GM06990 (cell line): Measurements from ENCODE around the gene SLC35E4.

Experiments
- DNase-seq: peaks from one replicate; pipeline ENCODE4 v3.0.0-alpha.2; 2011; ENCODE audit not compliant: insufficient read length; ENCODE audit errors: extremely low read depth
- H3K27me3 ChIP-seq: replicated peaks from 2 replicates; pipeline ENCODE4 v1.6.0; 2011; ENCODE audit warnings: low read length; ENCODE audit not compliant: control insufficient read depth, insufficient read depth
- H3K36me3 ChIP-seq: 2 replicates; pipeline ENCODE4 v1.5.1; 2011; ENCODE audit warnings: low read length; ENCODE audit not compliant: control insufficient read depth, insufficient read depth
- H3K4me3 ChIP-seq: replicated peaks from 2 replicates; pipeline ENCODE4 v1.5.1; 2011; ENCODE audit warnings: low read depth, mild to moderate bottlenecking, control low read depth, low read length
- TF ChIP-seq, protein P1 (sequence below): IDR thresholded peaks from 2 replicates; pipeline ENCODE4 v1.5.1; 2011; ENCODE audit warnings: low read length, control low read depth, mild to moderate bottlenecking, inconsistent platforms; ENCODE audit not compliant: insufficient read depth, poor library complexity, severe bottlenecking

SLC35E4 gene

DNA sequence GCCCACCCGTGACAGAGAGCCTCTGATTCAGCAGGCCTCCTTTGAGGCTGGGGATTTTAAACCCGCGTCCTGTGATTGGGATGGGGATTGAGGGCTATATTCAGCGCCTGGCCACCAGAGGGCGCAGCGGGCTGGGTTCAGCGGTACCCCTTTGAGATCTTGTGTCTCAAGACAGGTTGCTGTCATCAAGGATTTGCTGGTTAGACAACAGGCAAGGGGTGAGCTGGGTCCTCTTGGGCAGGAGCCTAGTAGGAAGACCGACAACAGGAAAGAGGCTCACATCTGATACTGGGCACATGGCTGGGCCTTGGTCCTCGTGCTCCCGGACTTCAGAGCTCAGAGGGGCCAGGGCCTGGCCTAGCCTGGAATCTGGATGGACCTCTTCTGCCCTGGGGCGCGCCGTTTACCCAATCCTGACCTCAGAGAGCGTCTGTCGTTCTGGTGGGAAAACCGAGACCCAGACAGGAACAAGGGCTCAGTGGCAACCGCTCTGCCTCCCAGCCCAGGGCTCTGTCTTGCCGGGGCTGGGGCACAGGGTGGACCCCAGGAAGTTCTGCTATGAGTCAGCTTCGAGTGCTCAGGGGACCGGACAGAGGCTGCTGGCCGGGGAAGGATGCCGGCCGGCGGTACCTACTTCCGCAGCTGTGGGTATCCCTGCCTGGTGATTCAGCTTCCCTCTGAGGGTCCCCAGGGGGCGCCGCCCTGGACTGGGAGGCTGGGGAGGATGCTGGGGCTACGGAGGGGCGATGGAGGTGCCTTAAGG is 929 bp upstream of the SLC35E4 start:
- TF ChIP-seq, protein P1, sequence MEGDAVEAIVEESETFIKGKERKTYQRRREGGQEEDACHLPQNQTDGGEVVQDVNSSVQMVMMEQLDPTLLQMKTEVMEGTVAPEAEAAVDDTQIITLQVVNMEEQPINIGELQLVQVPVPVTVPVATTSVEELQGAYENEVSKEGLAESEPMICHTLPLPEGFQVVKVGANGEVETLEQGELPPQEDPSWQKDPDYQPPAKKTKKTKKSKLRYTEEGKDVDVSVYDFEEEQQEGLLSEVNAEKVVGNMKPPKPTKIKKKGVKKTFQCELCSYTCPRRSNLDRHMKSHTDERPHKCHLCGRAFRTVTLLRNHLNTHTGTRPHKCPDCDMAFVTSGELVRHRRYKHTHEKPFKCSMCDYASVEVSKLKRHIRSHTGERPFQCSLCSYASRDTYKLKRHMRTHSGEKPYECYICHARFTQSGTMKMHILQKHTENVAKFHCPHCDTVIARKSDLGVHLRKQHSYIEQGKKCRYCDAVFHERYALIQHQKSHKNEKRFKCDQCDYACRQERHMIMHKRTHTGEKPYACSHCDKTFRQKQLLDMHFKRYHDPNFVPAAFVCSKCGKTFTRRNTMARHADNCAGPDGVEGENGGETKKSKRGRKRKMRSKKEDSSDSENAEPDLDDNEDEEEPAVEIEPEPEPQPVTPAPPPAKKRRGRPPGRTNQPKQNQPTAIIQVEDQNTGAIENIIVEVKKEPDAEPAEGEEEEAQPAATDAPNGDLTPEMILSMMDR = peak; percentile 95
- DNase-seq = peak; percentile 86
- H3K4me3 ChIP-seq = peak overlapping the region; percentile 50

DNA sequence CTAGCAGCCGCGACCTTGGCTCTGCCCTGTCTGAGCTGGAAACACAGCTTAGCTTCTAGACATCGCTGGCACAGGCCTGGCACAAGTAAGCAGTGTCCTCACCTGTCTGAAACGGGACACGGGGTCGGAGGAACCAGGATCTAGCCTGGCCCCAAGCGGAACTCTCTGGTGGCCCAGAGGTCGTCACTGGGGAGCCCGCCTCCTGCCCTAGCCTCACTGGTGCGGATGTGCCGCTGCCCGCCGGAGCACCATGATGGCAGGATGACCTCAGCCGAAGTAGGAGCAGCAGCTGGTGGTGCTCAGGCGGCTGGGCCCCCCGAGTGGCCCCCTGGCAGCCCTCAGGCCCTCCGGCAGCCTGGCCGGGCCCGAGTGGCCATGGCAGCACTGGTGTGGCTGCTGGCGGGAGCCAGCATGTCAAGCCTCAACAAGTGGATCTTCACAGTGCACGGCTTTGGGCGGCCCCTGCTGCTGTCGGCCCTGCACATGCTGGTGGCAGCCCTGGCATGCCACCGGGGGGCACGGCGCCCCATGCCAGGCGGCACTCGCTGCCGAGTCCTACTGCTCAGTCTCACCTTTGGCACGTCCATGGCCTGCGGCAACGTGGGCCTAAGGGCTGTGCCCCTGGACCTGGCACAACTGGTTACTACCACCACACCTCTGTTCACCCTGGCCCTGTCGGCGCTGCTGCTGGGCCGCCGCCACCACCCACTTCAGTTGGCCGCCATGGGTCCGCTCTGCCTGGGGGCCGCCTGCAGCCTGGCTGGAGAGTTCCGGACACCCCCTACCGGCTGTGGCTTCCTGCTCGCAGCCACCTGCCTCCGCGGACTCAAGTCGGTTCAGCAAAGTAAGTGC is 871 bp downstream of the SLC35E4 start:
- no peak for DNase-seq
- TF ChIP-seq, protein P1 = no peak
- Histone ChIP-seq H3K4me3 (peak overlapping the region; percentile 60), H3K27me3 (no peaks in the 10 kb centered on the region), H3K36me3 (no peaks in the 10 kb centered on the region)

More for the DNA sequence above, 929 bp upstream of the SLC35E4 start:
- Histone ChIP-seq H3K36me3 (no peaks in the 10 kb centered on the region), H3K27me3 (no peaks in the 10 kb centered on the region)

DNA sequence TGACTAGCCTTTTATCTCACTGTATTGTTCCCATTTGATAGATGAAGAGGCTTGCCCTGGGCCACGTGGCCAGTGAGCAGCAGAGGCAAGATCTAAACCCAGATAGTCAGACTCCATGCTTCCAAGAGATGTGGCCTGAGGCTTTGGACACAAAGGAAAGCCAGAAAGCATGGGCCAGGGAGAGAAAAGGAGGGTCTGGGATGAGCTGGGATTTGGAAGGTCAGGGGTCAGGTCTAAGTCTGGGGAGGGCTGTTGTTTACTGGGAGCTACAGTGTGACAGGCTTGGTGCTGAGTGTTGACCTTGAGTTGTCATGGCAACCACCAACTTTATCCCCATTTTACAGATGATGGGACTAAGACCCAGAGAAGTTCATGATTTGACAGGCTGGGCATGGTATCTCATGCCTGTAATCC is 2.1 kb downstream of the SLC35E4 start:
- Histone ChIP-seq H3K4me3 (no peak overlapping the region), H3K27me3 (no peaks in the 10 kb centered on the region)
- no peak for DNase-seq

DNA sequence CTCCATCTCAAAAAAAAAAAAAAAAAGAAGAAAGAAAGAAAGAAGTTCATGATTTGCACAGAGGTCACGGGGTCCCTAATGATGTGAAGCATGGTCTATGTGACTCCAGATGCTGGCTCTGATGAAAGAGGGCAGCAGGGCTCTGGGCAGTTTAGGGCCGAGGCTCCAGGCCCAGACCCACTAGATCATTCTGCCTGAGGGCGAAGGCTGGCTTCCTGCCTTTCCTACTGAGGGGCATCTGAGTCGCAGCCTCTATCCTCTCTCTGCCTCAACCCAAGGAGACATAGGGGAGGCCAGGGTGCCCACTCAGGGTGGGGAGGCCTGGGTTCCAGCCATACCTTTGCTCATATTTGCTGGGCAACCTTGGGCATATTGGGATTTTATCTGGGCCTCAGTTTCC is 4.8 kb downstream of the SLC35E4 start:
- Histone ChIP-seq H3K4me3 (no peak overlapping the region), H3K36me3 (no peaks in the 10 kb centered on the region), H3K27me3 (no peaks in the 10 kb centered on the region)
- TF ChIP-seq, protein P1 = no peak
- DNase-seq = no peak

More for the DNA sequence above, 2.1 kb downstream of the SLC35E4 start:
- TF ChIP-seq, protein P1 = no peak
- no peaks in the 10 kb centered on the region for H3K36me3 ChIP-seq

DNA sequence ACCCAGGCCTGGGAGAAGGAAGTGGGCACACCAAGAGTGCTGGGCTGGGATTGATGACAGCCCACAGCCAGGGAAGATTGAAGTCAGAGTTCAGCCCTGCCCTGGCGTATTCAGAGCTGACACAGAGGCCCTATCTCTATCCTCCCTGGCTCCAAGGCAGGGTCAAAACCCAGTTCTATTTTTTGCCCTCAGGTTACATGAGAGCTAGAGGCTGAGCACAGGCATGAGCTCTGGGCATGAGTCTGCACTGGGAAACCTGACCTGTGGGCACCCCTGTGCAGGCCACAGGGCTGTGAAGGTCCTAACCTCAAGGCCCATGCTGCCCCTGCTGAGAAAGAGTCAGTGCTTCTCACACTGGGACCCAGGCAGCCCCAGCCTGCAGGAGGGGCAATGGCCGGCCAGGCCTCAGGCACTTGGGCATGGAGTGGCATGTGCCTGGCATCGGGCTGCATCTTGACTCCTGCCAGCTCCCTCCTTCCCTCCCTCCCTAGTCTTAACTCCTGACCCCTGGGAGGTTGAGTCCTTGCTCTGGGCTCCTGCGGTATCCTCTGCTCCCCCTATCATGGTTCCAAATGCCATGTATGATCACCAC is 5.4 kb downstream of the SLC35E4 start:
- no peaks in the 10 kb centered on the region for H3K27me3 ChIP-seq
- no peaks in the 10 kb centered on the region for H3K36me3 ChIP-seq
- H3K4me3 ChIP-seq = no peak overlapping the region
- TF ChIP-seq, protein P1 = no peak
- DNase-seq = no peak
